AG04450 (cell line): Measurements from ENCODE around the gene MOXD1. TPM values are rescaled to one million over a fixed set of nuclear protein-coding genes. Genes with fewer than 3 reads are reported as not detected.

Source experiments
- CTCF ChIA-PET: fragments of 300-600, 350-600 bp; formaldehyde crosslinking; extraction: SDS; loops from one replicate; lab custom pipeline; 2022; ENCODE audit warnings: antibody characterized with exemption, inconsistent platforms; lab: Charles Lee
- POLR2A ChIA-PET: fragments of 350-600 bp; formaldehyde crosslinking; extraction: SDS; loops from one replicate; lab custom pipeline; 2021; ENCODE audit warnings: antibody characterized with exemption, inconsistent platforms; lab: Yijun Ruan, JAX
- DNase-seq: peaks from one replicate; pipeline ENCODE4 v3.0.0-alpha.2; 2011; ENCODE audit warnings: low read depth, low spot score
- H3K27ac ChIP-seq: one replicate; pipeline ENCODE4 v1.5.1; 2012; ENCODE audit warnings: low read depth, low read length, control low read depth
- H3K27me3 ChIP-seq: one replicate; pipeline ENCODE4 v1.6.0; 2012; ENCODE audit warnings: low read length; ENCODE audit not compliant: control insufficient read depth, insufficient read depth
- H3K4me3 ChIP-seq: 2 replicates; pipeline ENCODE4 v1.5.1; 2011; ENCODE audit warnings: mild to moderate bottlenecking, low read depth, low read length, control low read depth
- H3K9me3 ChIP-seq: 2 replicates; pipeline ENCODE4 v1.5.1; 2012; ENCODE audit warnings: low read length; ENCODE audit not compliant: control insufficient read depth, insufficient read depth
- polyA plus RNA-seq: library from polyadenylated mRNA; depleted of rRNA; stranded (reverse); fragments of >200 nt; gene quantifications from 2 replicates; pipeline ENCODE4 v1.2.3, GENCODE V29; 2011
- TF ChIP-seq, protein P1 (sequence below): IDR thresholded peaks from 2 replicates; pipeline ENCODE4 v1.5.1; 2011; ENCODE audit warnings: low read depth, low read length, control low read depth, inconsistent platforms

Gene MOXD1
- polyA plus RNA-seq, 1 experiment, result 67.5 TPM

DNA sequence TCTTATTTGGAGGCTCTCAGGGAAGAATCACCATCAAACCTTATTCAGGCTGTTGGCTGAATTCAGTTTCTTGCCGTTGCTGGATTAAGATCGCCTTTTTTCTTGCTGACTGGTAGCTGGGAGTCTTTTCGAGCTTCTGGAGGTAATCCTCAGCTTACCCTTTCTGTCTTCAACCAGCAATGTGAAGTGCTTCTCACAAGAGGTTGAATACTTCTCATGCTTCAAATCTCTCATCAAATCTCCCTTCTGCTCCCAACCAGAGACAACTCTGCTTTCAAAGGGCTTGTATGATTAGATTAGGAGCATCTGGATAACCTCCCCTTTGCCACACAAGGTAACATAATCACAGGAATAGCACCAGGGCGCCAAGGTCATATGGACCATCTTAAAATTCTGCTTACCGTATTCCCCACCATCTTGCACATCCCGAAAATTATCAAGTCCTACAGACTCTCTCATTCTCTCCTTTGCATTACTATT lies 137.2 kb downstream of the MOXD1 start:
- ChIA-PET POLR2A (no interaction called here), CTCF (interaction anchor here (1.7 kb wide), 1 partner anchor 15 kb away, joined by 26 read pairs; no protein-coding TSS in a partner anchor)
- DNase-seq, result no peak
- H3K27ac ChIP-seq, result no peak overlapping the region
- TF ChIP-seq, protein P1, sequence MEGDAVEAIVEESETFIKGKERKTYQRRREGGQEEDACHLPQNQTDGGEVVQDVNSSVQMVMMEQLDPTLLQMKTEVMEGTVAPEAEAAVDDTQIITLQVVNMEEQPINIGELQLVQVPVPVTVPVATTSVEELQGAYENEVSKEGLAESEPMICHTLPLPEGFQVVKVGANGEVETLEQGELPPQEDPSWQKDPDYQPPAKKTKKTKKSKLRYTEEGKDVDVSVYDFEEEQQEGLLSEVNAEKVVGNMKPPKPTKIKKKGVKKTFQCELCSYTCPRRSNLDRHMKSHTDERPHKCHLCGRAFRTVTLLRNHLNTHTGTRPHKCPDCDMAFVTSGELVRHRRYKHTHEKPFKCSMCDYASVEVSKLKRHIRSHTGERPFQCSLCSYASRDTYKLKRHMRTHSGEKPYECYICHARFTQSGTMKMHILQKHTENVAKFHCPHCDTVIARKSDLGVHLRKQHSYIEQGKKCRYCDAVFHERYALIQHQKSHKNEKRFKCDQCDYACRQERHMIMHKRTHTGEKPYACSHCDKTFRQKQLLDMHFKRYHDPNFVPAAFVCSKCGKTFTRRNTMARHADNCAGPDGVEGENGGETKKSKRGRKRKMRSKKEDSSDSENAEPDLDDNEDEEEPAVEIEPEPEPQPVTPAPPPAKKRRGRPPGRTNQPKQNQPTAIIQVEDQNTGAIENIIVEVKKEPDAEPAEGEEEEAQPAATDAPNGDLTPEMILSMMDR, result no peak
- no peak overlapping the region for H3K4me3 ChIP-seq
- H3K9me3 ChIP-seq, result no peaks in the 10 kb centered on the region
- H3K27me3 ChIP-seq, result no peaks in the 10 kb centered on the region

DNA sequence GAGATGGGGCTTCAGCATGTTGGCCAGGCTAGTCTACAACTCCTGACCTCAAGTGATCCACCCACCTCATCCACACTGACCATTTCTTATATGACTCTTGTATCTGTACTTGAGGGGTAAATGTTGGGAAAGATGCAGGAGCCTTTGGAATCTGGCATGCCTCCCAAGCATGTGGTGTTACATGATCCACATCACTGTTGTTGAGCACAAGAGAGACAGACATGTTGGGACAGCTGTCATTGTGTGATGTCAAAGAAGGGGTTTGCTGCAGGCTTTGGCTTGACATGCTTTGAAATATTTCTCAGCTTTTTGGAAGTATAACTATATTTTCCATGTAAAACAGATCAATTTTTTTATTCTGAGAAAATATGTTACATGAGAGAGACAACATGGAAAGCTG lies 139.9 kb downstream of the MOXD1 start:
- no peak for DNase-seq
- Histone ChIP-seq H3K4me3 (no peak overlapping the region), H3K9me3 (no peaks in the 10 kb centered on the region), H3K27me3 (no peaks in the 10 kb centered on the region), H3K27ac (no peak overlapping the region)
- ChIA-PET POLR2A (no interaction called here), CTCF (interaction anchor here (5.4 to 5.8 kb wide), 3 partner anchors 18 to 346 kb away, joined by 42 to 79 read pairs (median 57); no protein-coding TSS in a partner anchor)
- TF ChIP-seq, protein P1, result no peak

DNA sequence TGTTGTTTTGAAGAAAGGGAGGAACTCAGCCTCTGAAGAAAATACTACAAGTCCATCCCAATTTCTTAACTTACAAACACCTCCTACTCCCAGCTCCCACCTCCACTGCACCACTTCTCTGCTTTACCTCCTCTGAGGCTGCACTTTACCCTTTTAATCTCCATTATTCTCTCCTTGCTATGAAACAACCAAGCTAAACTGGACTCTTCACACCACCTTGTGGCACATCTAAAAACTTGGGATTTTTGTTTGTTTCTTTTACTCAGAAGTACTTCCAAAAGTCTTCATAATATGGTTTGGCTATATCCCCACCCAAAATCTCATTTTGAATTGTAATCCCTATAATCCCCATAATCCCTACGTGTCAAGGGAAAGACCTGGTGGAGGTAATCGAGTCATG lies 142.2 kb downstream of the MOXD1 start:
- Histone ChIP-seq H3K27me3 (no peaks in the 10 kb centered on the region), H3K9me3 (no peaks in the 10 kb centered on the region), H3K4me3 (no peak overlapping the region), H3K27ac (no peak overlapping the region)
- DNase-seq, result no peak
- CTCF ChIA-PET, result interaction anchor here (0.6 to 5.8 kb wide), 12 partner anchors 10 to 349 kb away, joined by 3 to 79 read pairs (median 4); no protein-coding TSS in a partner anchor
- TF ChIP-seq, protein P1, result peak; percentile 52
- POLR2A ChIA-PET, result no interaction called here

DNA sequence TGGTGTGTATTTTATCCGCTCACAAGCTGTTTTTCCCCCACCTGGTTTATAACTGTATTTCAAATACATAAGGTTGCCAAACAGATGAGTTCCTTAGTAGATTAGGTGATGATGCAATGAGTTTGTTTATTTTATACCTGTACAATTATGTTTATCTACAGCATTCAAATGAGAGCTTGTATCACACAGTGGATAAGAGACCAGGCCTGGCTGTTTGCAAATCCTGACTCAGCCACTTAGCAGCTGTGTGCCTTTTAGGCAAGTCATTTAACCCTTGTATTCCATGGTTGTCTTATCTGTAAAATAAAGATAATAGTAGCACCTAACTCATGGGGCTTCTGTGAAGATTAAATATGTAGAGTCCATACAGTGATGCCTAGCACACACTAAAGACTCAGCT lies 143.7 kb downstream of the MOXD1 start:
- Histone ChIP-seq H3K9me3 (no peaks in the 10 kb centered on the region), H3K4me3 (no peak overlapping the region), H3K27ac (no peak overlapping the region), H3K27me3 (no peaks in the 10 kb centered on the region)
- TF ChIP-seq, protein P1, result no peak
- CTCF ChIA-PET, result interaction anchor here (1.1 to 5.8 kb wide), 7 partner anchors 10 to 342 kb away, joined by 3 to 79 read pairs (median 14); no protein-coding TSS in a partner anchor
- POLR2A ChIA-PET, result interaction anchor here (1.6 kb wide), 1 partner anchor 306 kb away, joined by 6 read pairs; the partner anchor contains the start of gene CCN2
- no peak for DNase-seq

DNA sequence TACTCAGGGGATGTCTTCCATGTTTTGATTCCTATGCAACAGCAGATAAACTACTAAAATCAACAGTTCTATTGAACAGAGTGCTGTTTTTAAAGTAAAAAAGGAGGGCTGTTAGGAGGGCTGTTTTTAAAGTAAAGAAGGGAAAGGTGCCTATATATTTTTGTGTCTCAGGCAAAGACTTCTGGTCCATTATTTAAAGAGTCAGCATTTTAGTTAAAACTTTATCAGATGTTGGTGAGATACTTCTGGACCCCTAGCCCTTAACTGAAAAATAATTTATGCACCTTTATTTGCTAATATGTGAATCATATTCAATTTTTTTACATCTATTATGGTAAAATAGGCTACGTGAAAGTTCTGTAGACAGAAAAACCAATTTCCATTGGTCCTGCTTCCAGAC lies 144.8 kb downstream of the MOXD1 start:
- Histone ChIP-seq H3K27ac (no peak overlapping the region), H3K27me3 (no peaks in the 10 kb centered on the region), H3K9me3 (peaks cover 4% of the 10 kb centered on the region), H3K4me3 (no peak overlapping the region)
- CTCF ChIA-PET, result interaction anchor here (1.1 to 2.3 kb wide), 3 partner anchors 11 to 229 kb away, joined by 4 to 6 read pairs (median 5); no protein-coding TSS in a partner anchor
- TF ChIP-seq, protein P1, result no peak
- POLR2A ChIA-PET, result interaction anchor here (1.6 kb wide), 1 partner anchor 305 kb away, joined by 6 read pairs; the partner anchor contains the start of gene CCN2
- DNase-seq, result no peak
